Measurements from ENCODE around the gene ZBTB21.

DNA sequence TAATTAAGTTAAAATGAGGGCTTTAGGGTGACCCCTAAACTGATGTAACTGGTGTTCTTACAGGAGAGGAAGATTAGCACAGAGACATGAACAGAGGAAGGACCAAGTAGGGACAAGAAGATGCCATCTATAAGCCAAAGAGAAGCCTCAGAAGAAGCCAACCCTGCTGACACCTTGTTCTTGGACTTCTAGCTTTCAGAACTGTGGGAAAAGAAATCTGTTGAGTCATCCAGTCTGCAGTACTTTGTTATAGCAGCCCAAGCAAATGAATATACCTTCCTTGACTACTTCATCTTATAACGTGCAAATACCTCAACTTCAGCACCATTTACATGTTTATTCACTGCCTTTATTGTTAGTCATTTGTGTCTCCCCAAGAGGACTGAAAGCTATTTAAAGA is 3.4 kb downstream of the ZBTB21 start:
- TF ChIP-seq, protein P1, sequence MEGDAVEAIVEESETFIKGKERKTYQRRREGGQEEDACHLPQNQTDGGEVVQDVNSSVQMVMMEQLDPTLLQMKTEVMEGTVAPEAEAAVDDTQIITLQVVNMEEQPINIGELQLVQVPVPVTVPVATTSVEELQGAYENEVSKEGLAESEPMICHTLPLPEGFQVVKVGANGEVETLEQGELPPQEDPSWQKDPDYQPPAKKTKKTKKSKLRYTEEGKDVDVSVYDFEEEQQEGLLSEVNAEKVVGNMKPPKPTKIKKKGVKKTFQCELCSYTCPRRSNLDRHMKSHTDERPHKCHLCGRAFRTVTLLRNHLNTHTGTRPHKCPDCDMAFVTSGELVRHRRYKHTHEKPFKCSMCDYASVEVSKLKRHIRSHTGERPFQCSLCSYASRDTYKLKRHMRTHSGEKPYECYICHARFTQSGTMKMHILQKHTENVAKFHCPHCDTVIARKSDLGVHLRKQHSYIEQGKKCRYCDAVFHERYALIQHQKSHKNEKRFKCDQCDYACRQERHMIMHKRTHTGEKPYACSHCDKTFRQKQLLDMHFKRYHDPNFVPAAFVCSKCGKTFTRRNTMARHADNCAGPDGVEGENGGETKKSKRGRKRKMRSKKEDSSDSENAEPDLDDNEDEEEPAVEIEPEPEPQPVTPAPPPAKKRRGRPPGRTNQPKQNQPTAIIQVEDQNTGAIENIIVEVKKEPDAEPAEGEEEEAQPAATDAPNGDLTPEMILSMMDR (IDR thresholded peaks at IDR 0.05; ENCODE audit: low read length) = no peak
- TF ChIP-seq EZH2 (optimal IDR thresholded peaks at IDR 0.05; ENCODE audit: low read depth, low read length) (no peak), EZH2phosphoT487 (IDR thresholded peaks at IDR 0.05; ENCODE audit: low read length) (no peak)

All from MM.1S (cell line).